Activated naive CD8-positive, alpha-beta T cell treated with anti-CD3 and anti-CD28 coated beads, Interleukin-2, amount 50 U/mL, for 16 hours (primary cell): ENCODE data around the gene DSG3.

ENCODE experiments used
- DNase-seq: peaks from one replicate; pipeline ENCODE4 v3.0.0-alpha.2; 2020; ENCODE audit warnings: low read depth, low spot score

The DSG3 gene

DNA sequence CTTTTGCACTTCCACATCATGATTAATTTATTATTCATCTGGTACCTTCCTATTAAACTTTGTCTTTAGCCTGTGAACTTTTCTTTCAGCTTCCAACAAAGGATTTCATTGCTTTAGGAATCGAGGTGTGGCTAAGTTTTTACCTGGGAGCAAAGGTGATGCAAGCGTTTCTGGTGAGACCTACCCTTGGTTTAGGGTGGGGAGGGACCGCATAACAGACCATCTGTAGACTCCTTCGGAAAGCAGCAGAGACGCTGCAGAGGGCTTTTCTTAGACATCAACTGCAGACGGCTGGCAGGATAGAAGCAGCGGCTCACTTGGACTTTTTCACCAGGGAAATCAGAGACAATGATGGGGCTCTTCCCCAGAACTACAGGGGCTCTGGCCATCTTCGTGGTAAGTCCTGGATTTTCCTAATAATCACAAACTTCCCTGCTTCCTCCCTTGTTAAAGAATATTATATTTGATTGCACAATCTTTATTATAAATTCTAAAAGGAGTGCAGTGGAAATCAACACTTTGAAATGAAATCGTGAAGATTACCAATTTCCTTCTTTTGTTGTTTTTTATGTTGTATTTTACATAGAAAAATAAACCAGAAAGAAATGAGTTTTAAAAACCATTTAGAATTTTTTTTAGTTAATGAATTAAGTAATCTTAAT, at the start of gene DSG3:
TSS of gene DSG3 (plus strand) at position 212 of the 662 bp plus-strand sequence. CDS start at position 349, 137 bp downstream.
- DNase-seq, result no peak

DNA sequence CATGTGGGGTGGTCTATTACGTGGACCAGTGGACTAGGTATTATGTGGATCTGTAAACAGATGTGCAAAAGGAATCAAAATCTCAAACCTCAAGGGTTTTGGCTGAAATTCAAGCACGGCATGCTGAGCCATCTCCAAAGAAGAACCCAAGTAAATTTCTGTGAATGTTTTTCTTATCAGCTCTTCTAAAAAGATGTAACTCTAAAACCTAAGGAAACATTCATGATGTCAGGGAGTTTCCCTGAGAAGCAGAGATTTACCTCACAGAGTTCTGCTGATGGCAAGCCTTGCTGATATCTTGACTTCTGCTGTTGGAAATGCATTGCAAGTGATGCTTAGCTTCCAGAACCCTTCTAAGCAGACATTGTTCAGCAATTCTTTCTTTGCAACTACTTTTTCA, 49.4 kb upstream of the DSG3 start:
- DNase-seq, result no peak

GRCh38 chr18:31399306-31400032, 48.1 kb upstream of the DSG3 start:
- no peak for DNase-seq

DNA sequence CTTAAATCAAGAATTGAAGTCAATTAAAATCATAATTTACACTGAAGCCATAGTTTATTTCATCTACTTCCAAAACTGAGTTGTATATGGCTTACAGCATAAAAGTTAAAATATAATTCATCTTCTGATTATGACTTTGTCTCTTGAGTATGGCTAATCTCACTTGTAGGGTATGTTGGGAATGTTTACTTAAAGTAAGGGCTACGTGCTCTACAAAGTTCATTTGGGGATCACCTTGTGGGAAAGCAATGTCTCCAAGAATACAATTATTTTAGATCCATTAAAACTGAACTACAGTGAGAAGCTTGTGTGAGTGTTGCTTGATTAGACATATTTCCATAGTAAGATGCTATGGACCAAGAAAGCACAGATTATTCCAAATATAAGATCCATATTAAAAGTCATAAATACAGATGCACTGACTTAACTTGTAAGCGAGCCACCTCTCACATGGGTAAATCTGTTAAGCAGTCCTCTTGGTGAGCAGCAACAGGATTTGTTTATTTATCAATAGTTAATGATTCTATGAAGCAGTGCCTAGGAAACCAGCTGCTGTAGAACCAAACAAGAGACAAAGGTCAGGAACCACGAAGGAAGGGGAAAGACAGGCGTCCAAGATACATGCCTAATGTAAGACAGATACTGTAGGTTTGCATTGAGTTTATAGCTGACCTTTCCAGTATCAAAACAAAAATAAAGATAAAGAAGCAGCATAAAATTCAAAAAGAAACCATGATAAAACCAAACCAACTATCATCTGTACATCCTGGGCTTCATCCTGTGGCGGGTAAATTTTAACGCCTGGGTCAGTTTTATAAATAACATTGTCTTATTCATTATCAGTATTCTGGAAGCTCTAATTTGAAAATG, 46.1 kb upstream of the DSG3 start:
- no peak for DNase-seq

- no peak for DNase-seq
Observed at GRCh38 chr18:31402026-31402373, 45.5 kb upstream of the DSG3 start.

GRCh38 chr18:31403409-31403808, 44.1 kb upstream of the DSG3 start:
- DNase-seq, result no peak

GRCh38 chr18:31407649-31408048, 39.9 kb upstream of the DSG3 start:
- DNase-seq, result no peak

DNA sequence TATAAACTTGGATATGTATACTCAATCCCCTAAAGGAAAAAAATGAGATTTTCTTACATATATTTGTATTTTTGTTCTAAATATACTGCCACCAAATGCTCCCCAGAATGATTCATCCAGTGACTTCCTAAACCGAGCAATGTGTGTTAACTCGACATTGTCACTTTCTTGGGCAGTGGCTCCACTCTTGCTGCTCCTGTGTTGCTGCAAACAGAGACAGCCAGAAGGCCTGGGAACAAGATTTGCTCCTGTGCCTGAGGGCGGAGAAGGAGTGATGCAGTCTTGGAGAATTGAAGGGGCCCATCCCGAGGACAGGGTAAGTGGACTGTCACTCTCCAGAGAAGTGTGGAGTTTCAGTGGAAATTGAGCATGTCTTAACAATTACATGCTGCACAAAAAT, 38.3 kb upstream of the DSG3 start:
- no peak for DNase-seq

- DNase-seq, result no peak
Observed at GRCh38 chr18:31410716-31411483, 36.6 kb upstream of the DSG3 start.

- no peak for DNase-seq
Observed at GRCh38 chr18:31413137-31413536, 34.4 kb upstream of the DSG3 start.

DNA sequence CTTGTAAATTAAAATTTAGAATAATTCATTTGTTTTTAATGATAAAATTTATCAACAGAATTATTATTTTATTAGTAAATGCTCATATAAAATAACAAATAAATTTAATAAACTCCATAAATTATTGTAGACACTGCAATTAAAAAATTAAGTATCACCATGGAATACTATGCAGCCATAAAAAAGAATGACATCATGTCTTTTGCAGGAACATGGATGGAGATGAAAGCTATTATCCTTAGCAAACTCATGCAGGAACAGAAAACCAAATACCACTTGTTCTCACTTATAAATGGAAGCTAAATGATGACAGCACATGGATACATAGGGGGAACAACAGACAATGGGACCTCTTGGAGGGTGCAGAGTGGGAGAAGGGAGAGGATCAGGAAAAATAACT, 29.7 kb upstream of the DSG3 start:
- no peak for DNase-seq

- DNase-seq, result no peak
Observed at GRCh38 chr18:31419457-31419932, 28.0 kb upstream of the DSG3 start.

GRCh38 chr18:31420032-31420431, 27.5 kb upstream of the DSG3 start:
- DNase-seq, result no peak

GRCh38 chr18:31420524-31420923, 27.0 kb upstream of the DSG3 start:
- DNase-seq, result no peak

- DNase-seq, result no peak
Observed at GRCh38 chr18:31424383-31424988, 23.1 kb upstream of the DSG3 start.

GRCh38 chr18:31426021-31426420, 21.5 kb upstream of the DSG3 start:
- no peak for DNase-seq

GRCh38 chr18:31426871-31427406, 20.6 kb upstream of the DSG3 start:
- no peak for DNase-seq

GRCh38 chr18:31428211-31428610, 19.3 kb upstream of the DSG3 start:
- no peak for DNase-seq

DNA sequence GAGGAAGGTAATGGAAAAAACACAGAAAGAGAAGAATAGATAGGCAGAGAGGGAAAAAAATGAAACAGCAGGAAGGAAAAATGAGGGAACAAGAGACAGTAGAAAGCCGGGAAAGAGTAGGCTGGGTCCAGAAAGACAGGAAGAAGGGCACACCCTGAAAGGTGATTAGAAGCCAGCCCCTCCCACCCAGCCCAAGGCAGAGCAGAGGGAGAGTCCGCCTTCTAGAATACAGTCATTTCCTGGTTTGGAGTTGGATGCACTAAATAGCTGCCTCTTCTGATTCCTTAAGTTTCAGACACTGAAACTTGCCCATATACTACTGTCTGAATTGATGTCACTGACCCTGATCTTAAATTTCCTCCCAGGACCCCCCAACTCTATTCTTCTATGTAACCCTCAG, 17.9 kb upstream of the DSG3 start:
- DNase-seq, result no peak

- no peak for DNase-seq
Observed at GRCh38 chr18:31430072-31430471, 17.5 kb upstream of the DSG3 start.

DNA sequence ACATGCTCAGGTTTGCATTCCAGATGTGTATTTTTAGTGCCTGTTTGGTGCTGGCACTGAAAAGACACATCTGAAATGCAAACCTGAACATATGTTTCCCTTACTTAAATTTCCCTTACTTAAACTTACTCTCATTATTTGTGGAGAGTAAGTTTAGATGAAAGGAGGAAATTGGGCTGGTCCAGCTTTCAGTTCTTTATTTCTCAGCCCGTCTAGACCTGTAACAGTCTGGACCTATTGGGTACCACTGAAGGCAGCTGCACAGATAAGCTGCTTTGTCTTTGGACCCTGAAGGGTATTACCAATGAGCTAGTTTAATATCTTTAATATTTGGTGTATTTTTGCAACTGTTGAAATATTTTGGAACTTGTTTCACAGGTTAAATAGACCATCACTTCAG, 17.0 kb upstream of the DSG3 start:
- DNase-seq, result no peak
